K562 (cell line): ENCODE measurements around the gene SIGLEC11. TPM values are rescaled to one million over a fixed set of nuclear protein-coding genes. Genes with fewer than 3 reads are reported as not detected.

ENCODE experiments used
- ATAC-seq: fragments of 200-7000 bp; cut with Tn5 transposase; 3 replicates; pipeline ENCODE4 v1.9.1; 2020; ENCODE audit warnings: moderate library complexity
- BruUV-seq: library from RNA; stranded (reverse); fragments of 400-500 nt; replicated peaks from 2 replicates; lab custom pipeline; 2021; lab: Mats Ljungman, UMichigan
- CTCF ChIA-PET: fragments of 300-600 bp; formaldehyde crosslinking; extraction: SDS; loops from one replicate; lab custom pipeline; 2021; ENCODE audit warnings: low intra/inter-chr PET ratio; lab: Yijun Ruan, JAX
- POLR2A ChIA-PET: fragments of 300-600, 350-650 bp; sonication (Branson Sonifier 250); formaldehyde crosslinking; extraction: SDS; loops from one replicate; lab custom pipeline; 2021; ENCODE audit warnings: antibody characterized with exemption, inconsistent platforms; lab: Yijun Ruan, JAX
- DNase-seq, 4 experiments: peaks; one replicate each; pipeline versions ENCODE4 v3.0.0 to v3.0.0-alpha.2; 2011 to 2018; ENCODE audit warnings: low spot score in 3 of 4, mixed read lengths in 3 of 4; ENCODE audit errors: extremely low read depth in 1 of 4
- FAIRE-seq: peaks from 2 replicates; lab custom pipeline; 2011; peaks lifted over from hg19 to GRCh38; lab: Jason Lieb, UNC
- H2AFZ ChIP-seq: 2 replicates; pipeline ENCODE4 v1.6.0; 2011; ENCODE audit warnings: low read depth, low read length, control low read depth, inconsistent platforms
- H3K27ac ChIP-seq: fragments of 200-600 bp; 3 replicates; pipeline ENCODE4 v1.8.0; 2011; ENCODE audit warnings: low read depth, mild to moderate bottlenecking, control low read depth, inconsistent platforms, low read length, moderate library complexity, mixed read lengths; ENCODE audit errors: extremely low read depth
- H3K27me3 ChIP-seq, 2 experiments: fragments of 300-600 bp in 1 of 2; 2 replicates in 1 of 2; 3 replicates in 1 of 2; pipeline versions ENCODE4 v1.6.0 to v1.8.0; 2011; ENCODE audit warnings: inconsistent platforms in 2 of 2, low read length in 2 of 2, mild to moderate bottlenecking in 1 of 2, mixed read lengths in 1 of 2, moderate library complexity in 1 of 2; ENCODE audit not compliant: control insufficient read depth in 2 of 2, insufficient read depth in 2 of 2
- H3K36me3 ChIP-seq: fragments of 300-600 bp; 3 replicates; pipeline ENCODE4 v1.8.0; 2011; ENCODE audit warnings: mild to moderate bottlenecking, low read length, inconsistent platforms; ENCODE audit not compliant: control insufficient read depth, insufficient read depth
- H3K4me1 ChIP-seq, 2 experiments: fragments of 200-600 bp in 1 of 2; replicated peaks in 1 of 2; 2 replicates in 1 of 2; 3 replicates in 1 of 2; pipeline versions ENCODE4 v1.5.1 to v1.8.0; 2011; ENCODE audit warnings: inconsistent platforms in 2 of 2, low read length in 2 of 2, mild to moderate bottlenecking in 1 of 2, mixed read lengths in 1 of 2, moderate library complexity in 1 of 2; ENCODE audit not compliant: control insufficient read depth in 2 of 2, insufficient read depth in 2 of 2
- H3K4me2 ChIP-seq: 2 replicates; pipeline ENCODE4 v1.6.1; 2011; ENCODE audit warnings: low read length, control low read depth, inconsistent platforms, mixed read lengths; ENCODE audit not compliant: insufficient read depth
- H3K4me3 ChIP-seq: fragments of 200-600 bp; sonication (generic), shearing (Covaris generic); 2 replicates; pipeline ENCODE4 v1.5.1; 2016; ENCODE audit warnings: control low read depth, inconsistent platforms
- H3K79me2 ChIP-seq: fragments of 200-600 bp; 3 replicates; pipeline ENCODE4 v1.8.0; 2011; ENCODE audit warnings: low read length, inconsistent platforms; ENCODE audit not compliant: control insufficient read depth, insufficient read depth
- H3K9ac ChIP-seq, 2 experiments: 2 replicates each; pipeline versions ENCODE4 v1.6.0 to v1.6.1; 2011; ENCODE audit warnings: low read depth in 2 of 2, low read length in 2 of 2, control low read depth in 1 of 2, inconsistent platforms in 1 of 2, mild to moderate bottlenecking in 1 of 2, mixed read lengths in 1 of 2; ENCODE audit not compliant: insufficient read depth in 1 of 2
- H3K9me1 ChIP-seq: one replicate; pipeline ENCODE4 v1.6.0; 2011; ENCODE audit warnings: inconsistent platforms, mild to moderate bottlenecking, low read length, moderate library complexity; ENCODE audit not compliant: control insufficient read depth, insufficient read depth
- H3K9me3 ChIP-seq: replicated peaks from 2 replicates; pipeline ENCODE4 v1.5.1; 2011; ENCODE audit warnings: low read depth, low read length, inconsistent platforms; ENCODE audit not compliant: control insufficient read depth, insufficient read depth
- H4K20me1 ChIP-seq: replicated peaks from 2 replicates; pipeline ENCODE4 v1.6.1; 2011; ENCODE audit warnings: low read length, inconsistent platforms, mixed read lengths; ENCODE audit not compliant: control insufficient read depth, insufficient read depth
- ATF1 ChIP-seq, 2 experiments: fragments of 450-650 bp in 1 of 2; IDR thresholded peaks; 2 replicates each; pipeline ENCODE4 v1.6.1; 2016; ENCODE audit warnings: missing compliant biosample characterization in 1 of 2, missing genetic modification characterization in 1 of 2
- BACH1 ChIP-seq: fragments of 200-800 bp; sonication (Bioruptor generic); IDR thresholded peaks from 2 replicates; pipeline ENCODE4 v1.6.1; 2016; ENCODE audit warnings: missing genetic modification characterization, missing compliant biosample characterization
- BHLHE40 ChIP-seq: IDR thresholded peaks from 2 replicates; pipeline ENCODE4 v1.6.1; 2011; ENCODE audit warnings: low read length, improper control_type of control experiment
- CBX3 ChIP-seq, 2 experiments: IDR thresholded peaks; 1 replicate in 1 of 2; 2 replicates in 1 of 2; pipeline ENCODE4 v1.6.1; 2012; ENCODE audit warnings: inconsistent platforms in 2 of 2, low read length in 2 of 2, borderline replicate concordance in 1 of 2, control low read depth in 1 of 2
- CEBPG ChIP-seq, 3 experiments: fragments of 200-800 bp in 1 of 3; sonication (Bioruptor generic) in 1 of 3; sonication (generic) in 1 of 3; formaldehyde crosslinking in 1 of 3; IDR thresholded peaks in 2 of 3; conservative IDR thresholded peaks in 1 of 3; 2 replicates each; pipeline versions ENCODE4 v1.6.1 to v1.8.0; 2016 to 2022; ENCODE audit warnings: missing compliant biosample characterization in 2 of 3, missing genetic modification characterization in 2 of 3, mild to moderate bottlenecking in 1 of 3, missing genetic modification reagents in 1 of 3
- COPS2 ChIP-seq: fragments of 450-650 bp; conservative IDR thresholded peaks from 2 replicates; pipeline ENCODE4 v1.6.1; 2016; ENCODE audit warnings: mild to moderate bottlenecking, moderate library complexity
- EP300 ChIP-seq: IDR thresholded peaks from 2 replicates; pipeline ENCODE4 v1.6.1; 2012; ENCODE audit warnings: low read length, improper control_type of control experiment
- HDAC1 ChIP-seq, 2 experiments: fragments of 450-650 bp; IDR thresholded peaks; 2 replicates each; pipeline ENCODE4 v1.6.1; 2016 to 2017; ENCODE audit warnings: inconsistent platforms in 1 of 2, mild to moderate bottlenecking in 1 of 2, moderate library complexity in 1 of 2
- KDM4B ChIP-seq, 2 experiments: fragments of 450-650 bp in 1 of 2; sonication (generic) in 1 of 2; IDR thresholded peaks; 2 replicates each; pipeline ENCODE4 v1.6.1; 2016 to 2017; ENCODE audit warnings: borderline replicate concordance in 2 of 2, antibody characterized with exemption in 1 of 2, low read depth in 1 of 2, mild to moderate bottlenecking in 1 of 2
- KLF13 ChIP-seq: fragments of 450-650 bp; IDR thresholded peaks from 2 replicates; pipeline ENCODE4 v1.6.1; 2016; ENCODE audit warnings: missing genetic modification characterization, low read depth, mild to moderate bottlenecking, missing compliant biosample characterization, moderate library complexity, borderline replicate concordance
- MLX ChIP-seq, 2 experiments: fragments of 450-650 bp in 1 of 2; sonication (generic) in 1 of 2; formaldehyde crosslinking; conservative IDR thresholded peaks; 2 replicates each; pipeline versions ENCODE4 v1.4.0 to v1.8.1; 2020 to 2022; ENCODE audit warnings: mild to moderate bottlenecking in 1 of 2, missing genetic modification reagents in 1 of 2
- PCBP1 ChIP-seq: fragments of 200-400 bp; formaldehyde crosslinking; IDR thresholded peaks from 2 replicates; pipeline ENCODE4 v1.6.1; 2018; ENCODE audit warnings: mild to moderate bottlenecking, low read depth, low read length; ENCODE audit not compliant: poor library complexity, severe bottlenecking
- PHF8 ChIP-seq: fragments of 200-600 bp; sonication (generic); IDR thresholded peaks from 2 replicates; pipeline ENCODE4 v1.6.1; 2012; ENCODE audit warnings: mixed run types, mild to moderate bottlenecking, inconsistent platforms, low read length, moderate library complexity, borderline replicate concordance
- PYGO2 ChIP-seq: fragments of 450-650 bp; IDR thresholded peaks from 2 replicates; pipeline ENCODE4 v1.6.1; 2016; ENCODE audit warnings: mild to moderate bottlenecking, missing genetic modification characterization, moderate library complexity, missing compliant biosample characterization
- SAP30 ChIP-seq: fragments of 200-600 bp; sonication (generic); IDR thresholded peaks from 2 replicates; pipeline ENCODE4 v1.6.1; 2012; ENCODE audit warnings: borderline replicate concordance, low read depth, mild to moderate bottlenecking, moderate library complexity, low read length, control low read depth, inconsistent platforms; ENCODE audit not compliant: insufficient read depth, poor library complexity, severe bottlenecking
- ZBTB7A ChIP-seq: IDR thresholded peaks from 2 replicates; pipeline ENCODE4 v1.6.1; 2011; ENCODE audit warnings: low read depth, mild to moderate bottlenecking, low read length, moderate library complexity, borderline replicate concordance; ENCODE audit not compliant: control insufficient read depth
- ZNF165 ChIP-seq: fragments of 250-450 bp; sonication (Bioruptor Pico); IDR thresholded peaks from 2 replicates; pipeline ENCODE4 v1.4.0; 2020; ENCODE audit warnings: borderline replicate concordance
- ZNF197 ChIP-seq: fragments of 200-800 bp; sonication (Bioruptor generic); IDR thresholded peaks from 2 replicates; pipeline ENCODE4 v1.6.1; 2016; ENCODE audit warnings: low read depth, missing genetic modification characterization, missing compliant biosample characterization
- WGBS: fragments of 100-300 bp; shearing (Covaris generic); methylation state at CpG from one replicate; pipeline ENCODE4 v1.1.6; 2016; ENCODE audit warnings: low coverage, mixed read lengths; ENCODE audit not compliant: insufficient coverage; ENCODE audit errors: missing lambda C conversion rate; 5-methylcytosine and 5-hydroxymethylcytosine counted together
- in situ Hi-C: fragments of 300-500 bp; cut with MboI; formaldehyde crosslinking; loops from 4 replicates; pipeline ENCODE4 v1.15.0; 2018; ENCODE audit warnings: inconsistent platforms, mixed read lengths
- intact Hi-C: fragments of 100-400 bp; cut with micrococcal nuclease; formaldehyde crosslinking; loops from 2 replicates; pipeline ENCODE4 v1.14.2; 2022
- polyA plus RNA-seq, 8 experiments: library from polyadenylated mRNA; depleted of rRNA in 4 of 8; stranded (reverse) in 5 of 8; unstranded in 3 of 8; fragments of >200 nt; fragmentation: Nextera tagmentation in 2 of 8; fragmentation: Illumina TruSeq in 1 of 8; extraction: Ambion mirVana in 2 of 8; extraction: Trizol in 1 of 8; gene quantifications; 2 replicates each; pipeline versions ENCODE4 v1.2.1 to v1.2.3, GENCODE V29; 2011 to 2014; ENCODE audit warnings: inconsistent platforms in 1 of 8, missing spikeins in 1 of 8
- total RNA-seq, 7 experiments: library from RNA; depleted of rRNA in 6 of 7; stranded (reverse); fragments of >200 nt in 6 of 7; fragmentation: Illumina TruSeq in 2 of 7; extraction: Trizol in 2 of 7; gene quantifications; 2 replicates each; pipeline versions ENCODE4 v1.2.1 to v1.2.3, GENCODE V29; 2011 to 2021; ENCODE audit warnings: low replicate concordance in 1 of 7
- TF ChIP-seq, protein P1 (sequence below): sonication (generic); formaldehyde crosslinking; IDR thresholded peaks from 2 replicates; pipeline ENCODE4 v1.8.1; 2022; ENCODE audit warnings: missing genetic modification reagents

SIGLEC11 gene
- total and polyA plus RNA-seq, 9 of the 15 experiments (the other 6 are each of a cell fraction or from before 2014, with no cell fraction given) = not detected

- Histone ChIP-seq H3K4me3 (peak overlapping the region; percentile 55), H3K27ac (peak overlapping the region; percentile 92), H3K9me3 (no peaks in the 10 kb centered on the region), H3K79me2 (peaks cover 56% of the 10 kb centered on the region), H3K4me1 (peaks cover 25 to 51% of the 10 kb centered on the region in 2 experiments), H3K9me1 (peaks cover 5% of the 10 kb centered on the region), H3K36me3 (peaks cover 35% of the 10 kb centered on the region), H3K27me3 (no peaks in the 10 kb centered on the region), H4K20me1 (peaks cover 12% of the 10 kb centered on the region), H3K4me2 (peak overlapping the region; percentile 85), H3K9ac (peak overlapping the region; percentile 72 to 91), H2AFZ (peak overlapping the region; percentile 92)
- WGBS = 12% methylated on average over 14 of the region's 15 CpGs
- FAIRE-seq (peak; percentile 69), ATAC-seq (peak; percentile 45), DNase-seq (peak; percentile 78 to 87 (median 82))
- intact Hi-C loops = no loop called here
- BruUV-seq = no TSS peak
- CTCF ChIA-PET = no interaction called here
- POLR2A ChIA-PET = interaction anchor here (0.6 to 6.4 kb wide), 11 partner anchors 16 to 213 kb away, joined by 3 to 105 read pairs (median 5); partner anchors contain the start of genes AKT1S1 and TBC1D17
- in situ Hi-C loops = loop anchor here (10.0 kb wide), 1 partner anchor 164 kb away; no protein-coding TSS in a partner anchor
- no peak for TF ChIP-seq BACH1 (tag)
- TF ChIP-seq COPS2 = no peak
- no peak for TF ChIP-seq SAP30
- TF ChIP-seq ATF1 (CRISPR knock-in tag; IDR thresholded peaks at IDR 0.05) = no peak
- peak; percentile 14; the same call in 1 of the 2 replicates for TF ChIP-seq ATF1 (tag; IDR thresholded peaks at IDR 0.05)
- TF ChIP-seq PHF8 = no peak
- no peak for TF ChIP-seq ZNF165
- 0 out of 2 replicates have a peak, but pooled peaks have one; percentile 2 for TF ChIP-seq CEBPG (CRISPR knock-in tag; IDR thresholded peaks at IDR 0.05)
- no peak for TF ChIP-seq CEBPG (tag; conservative IDR thresholded peaks at IDR 0.05 in 1 of 2, IDR thresholded peaks at IDR 0.05 in 1 of 2)
- TF ChIP-seq KDM4B (IDR thresholded peaks at IDR 0.05; ENCODE audit: borderline replicate concordance in 2 of 2, low read depth in 1 of 2) = 0 out of 4 replicates have a peak, but pooled peaks of 1 of the 2 experiments have one; percentile 25
- TF ChIP-seq EP300 = no peak
- TF ChIP-seq PYGO2 (tag) = no peak
- no peak for TF ChIP-seq ZBTB7A
- TF ChIP-seq, protein P1, sequence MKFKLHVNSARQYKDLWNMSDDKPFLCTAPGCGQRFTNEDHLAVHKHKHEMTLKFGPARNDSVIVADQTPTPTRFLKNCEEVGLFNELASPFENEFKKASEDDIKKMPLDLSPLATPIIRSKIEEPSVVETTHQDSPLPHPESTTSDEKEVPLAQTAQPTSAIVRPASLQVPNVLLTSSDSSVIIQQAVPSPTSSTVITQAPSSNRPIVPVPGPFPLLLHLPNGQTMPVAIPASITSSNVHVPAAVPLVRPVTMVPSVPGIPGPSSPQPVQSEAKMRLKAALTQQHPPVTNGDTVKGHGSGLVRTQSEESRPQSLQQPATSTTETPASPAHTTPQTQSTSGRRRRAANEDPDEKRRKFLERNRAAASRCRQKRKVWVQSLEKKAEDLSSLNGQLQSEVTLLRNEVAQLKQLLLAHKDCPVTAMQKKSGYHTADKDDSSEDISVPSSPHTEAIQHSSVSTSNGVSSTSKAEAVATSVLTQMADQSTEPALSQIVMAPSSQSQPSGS (CRISPR knock-in tag) = no peak
- TF ChIP-seq HDAC1 (IDR thresholded peaks at IDR 0.05) = peak in 1 of 2 experiments; percentile 26; a peak in 1 of 4 replicates
- TF ChIP-seq CBX3 (IDR thresholded peaks at IDR 0.05; ENCODE audit: borderline replicate concordance in 1 of 2, low read length in 2 of 2) = peak in 1 of 2 experiments; percentile 38; a peak in 1 of 3 replicates
- TF ChIP-seq KLF13 (tag) = no peak; the same call in 1 of the 2 replicates
- TF ChIP-seq PCBP1 = no peak
- TF ChIP-seq MLX (CRISPR knock-in tag; conservative IDR thresholded peaks at IDR 0.05) = no peak
- no peak for TF ChIP-seq BHLHE40
- TF ChIP-seq ZNF197 = no peak
Measured at GRCh38 chr19:49930483-49931011, 30.4 kb downstream of the SIGLEC11 start.
